ENCODE measurements around the gene USP9Y.
"Not testable (repeated sequence)": the region's sequence is repeated elsewhere in the genome, so short reads cannot be mapped to it uniquely, and the experiment has no call there.

Gene USP9Y

GRCh38 chrY:12701181-12701695, at the start of gene USP9Y:
USP9Y (plus strand) TSS chrY:12701231; CDS start chrY:12709448, 8,217 bp downstream.
- no peak for DNase-seq (ENCODE audit: low read depth in 2 of 2)

- no peak for DNase-seq (ENCODE audit: low read depth in 2 of 2)
Measured at GRCh38 chrY:12651621-12652036, 49.4 kb upstream of the USP9Y start.

- DNase-seq (ENCODE audit: low read depth in 2 of 2), result peak in 1 of 2 donors; percentile 65
Measured at GRCh38 chrY:12661745-12662681, 39.0 kb upstream of the USP9Y start.

- peak in 1 of 2 donors; percentile 24 for DNase-seq (ENCODE audit: low read depth in 2 of 2)
Measured at GRCh38 chrY:12662745-12663591, 38.1 kb upstream of the USP9Y start.

- DNase-seq (ENCODE audit: low read depth in 2 of 2), result not testable (repeated sequence)
Measured at GRCh38 chrY:12663845-12664244, 37.2 kb upstream of the USP9Y start.

GRCh38 chrY:12678111-12678510, 22.9 kb upstream of the USP9Y start:
- DNase-seq (ENCODE audit: low read depth in 2 of 2), result no peak

GRCh38 chrY:12681535-12681934, 19.5 kb upstream of the USP9Y start:
- DNase-seq (ENCODE audit: low read depth in 2 of 2), result no peak

GRCh38 chrY:12688337-12688736, 12.7 kb upstream of the USP9Y start:
- no peak for DNase-seq (ENCODE audit: low read depth in 2 of 2)

GRCh38 chrY:12700087-12700486, 944 bp upstream of the USP9Y start:
- no peak for DNase-seq (ENCODE audit: low read depth in 2 of 2)

- DNase-seq (ENCODE audit: low read depth in 2 of 2), result no peak
Measured at GRCh38 chrY:12702174-12702573, 1.1 kb downstream of the USP9Y start.

GRCh38 chrY:12710460-12710859, 9.4 kb downstream of the USP9Y start:
- no peak for DNase-seq (ENCODE audit: low read depth in 2 of 2)

GRCh38 chrY:12715376-12715775, 14.3 kb downstream of the USP9Y start:
- DNase-seq (ENCODE audit: low read depth in 2 of 2), result no peak

- DNase-seq (ENCODE audit: low read depth in 2 of 2), result no peak
Measured at GRCh38 chrY:12729746-12730145, 28.7 kb downstream of the USP9Y start.

GRCh38 chrY:12733625-12734024, 32.6 kb downstream of the USP9Y start:
- peak in 1 of 2 donors; percentile 49 for DNase-seq (ENCODE audit: low read depth in 2 of 2)

- DNase-seq (ENCODE audit: low read depth in 2 of 2), result no peak
Measured at GRCh38 chrY:12734051-12734450, 33.0 kb downstream of the USP9Y start.

- no peak for DNase-seq (ENCODE audit: low read depth in 2 of 2)
Measured at GRCh38 chrY:12741414-12741813, 40.4 kb downstream of the USP9Y start.

- DNase-seq (ENCODE audit: low read depth in 2 of 2), result no peak
Measured at GRCh38 chrY:12742725-12743124, 41.7 kb downstream of the USP9Y start.

GRCh38 chrY:12744091-12744490, 43.1 kb downstream of the USP9Y start:
- no peak for DNase-seq (ENCODE audit: low read depth in 2 of 2)

- no peak for DNase-seq (ENCODE audit: low read depth in 2 of 2)
Measured at GRCh38 chrY:12749293-12749692, 48.3 kb downstream of the USP9Y start.

GRCh38 chrY:12752856-12753255, 51.8 kb downstream of the USP9Y start:
- DNase-seq (ENCODE audit: low read depth in 2 of 2), result no peak

- no peak for DNase-seq (ENCODE audit: low read depth in 2 of 2)
Measured at GRCh38 chrY:12756021-12756420, 55.0 kb downstream of the USP9Y start.

GRCh38 chrY:12765976-12766375, 64.9 kb downstream of the USP9Y start:
- DNase-seq (ENCODE audit: low read depth in 2 of 2), result no peak

Data from stimulated activated CD8-positive, alpha-beta memory T cell treated with anti-CD3 and anti-CD28 coated beads, Interleukin-15, amount 100 ng/mL, for 48 hours (primary cell).